Measurements from ENCODE around the gene MS4A6E.

The MS4A6E gene

GRCh38 chr11:60367009-60367408, 40.0 kb downstream of the MS4A6E start:
- no peaks in the 10 kb centered on the region for H4K20me1 ChIP-seq (ENCODE audit: insufficient read depth, low read length)
- H3K36me3 ChIP-seq (ENCODE audit: insufficient read depth, low read length), result no peaks in the 10 kb centered on the region
- no peak overlapping the region for H3K27ac ChIP-seq (ENCODE audit: low read depth, low read length, poor library complexity, severe bottlenecking)
- H3K79me2 ChIP-seq (ENCODE audit: insufficient read depth, low read length), result no peaks in the 10 kb centered on the region
- H3K9me3 ChIP-seq (ENCODE audit: low read length), result no peaks in the 10 kb centered on the region
- no peaks in the 10 kb centered on the region for H3K27me3 ChIP-seq (ENCODE audit: insufficient read depth, low read length)
- no peak overlapping the region; the same call in 1 of the 2 replicates for H2AFZ ChIP-seq (ENCODE audit: low read length)
- no peak overlapping the region for H3K4me2 ChIP-seq (ENCODE audit: low read length)
- H3F3A ChIP-seq (ENCODE audit: insufficient read depth, low read length), result no peaks in the 10 kb centered on the region
- H3K4me3 ChIP-seq (ENCODE audit: low read depth, low read length, poor library complexity, severe bottlenecking), result no peak overlapping the region
- no peak overlapping the region for H3K9ac ChIP-seq (ENCODE audit: low read length)
- H3K4me1 ChIP-seq (ENCODE audit: insufficient read depth, low read length, severe bottlenecking), result peaks cover 24% of the 10 kb centered on the region
- TF ChIP-seq EZH2 (IDR thresholded peaks at IDR 0.05; ENCODE audit: borderline replicate concordance, low read length), result no peak
- TF ChIP-seq CTCF (IDR thresholded peaks at IDR 0.05; ENCODE audit: low read length), result no peak
- no peaks in the 10 kb centered on the region for H3K9me2 ChIP-seq (ENCODE audit: low read depth, low read length)

- Histone ChIP-seq H3K9ac (ENCODE audit: low read length) (no peak overlapping the region), H3K4me2 (ENCODE audit: low read length) (no peak overlapping the region), H3K36me3 (ENCODE audit: insufficient read depth, low read length) (no peaks in the 10 kb centered on the region), H4K20me1 (ENCODE audit: insufficient read depth, low read length) (no peaks in the 10 kb centered on the region), H3F3A (ENCODE audit: insufficient read depth, low read length) (no peaks in the 10 kb centered on the region), H2AFZ (ENCODE audit: low read length) (no peak overlapping the region), H3K27me3 (ENCODE audit: insufficient read depth, low read length) (no peaks in the 10 kb centered on the region), H3K9me2 (ENCODE audit: low read depth, low read length) (no peaks in the 10 kb centered on the region), H3K27ac (ENCODE audit: low read depth, low read length, poor library complexity, severe bottlenecking) (no peak overlapping the region), H3K4me1 (ENCODE audit: insufficient read depth, low read length, severe bottlenecking) (peaks cover 24% of the 10 kb centered on the region), H3K79me2 (ENCODE audit: insufficient read depth, low read length) (no peaks in the 10 kb centered on the region), H3K4me3 (ENCODE audit: low read depth, low read length, poor library complexity, severe bottlenecking) (no peak overlapping the region), H3K9me3 (ENCODE audit: low read length) (no peaks in the 10 kb centered on the region)
- TF ChIP-seq EZH2 (IDR thresholded peaks at IDR 0.05; ENCODE audit: borderline replicate concordance, low read length) (no peak), CTCF (IDR thresholded peaks at IDR 0.05; ENCODE audit: low read length) (no peak)
These were observed 40.8 kb downstream of the MS4A6E start for GRCh38 chr11:60367896-60368295.

GRCh38 chr11:60370252-60370810, 43.3 kb downstream of the MS4A6E start:
- Histone ChIP-seq H3K4me3 (ENCODE audit: low read depth, low read length, poor library complexity, severe bottlenecking) (no peak overlapping the region), H2AFZ (ENCODE audit: low read length) (no peak overlapping the region)

More at GRCh38 chr11:60370252-60370810, 43.3 kb downstream of the MS4A6E start:
- no peak overlapping the region for H3K27ac ChIP-seq (ENCODE audit: low read depth, low read length, poor library complexity, severe bottlenecking)
- H3K36me3 ChIP-seq (ENCODE audit: insufficient read depth, low read length), result no peaks in the 10 kb centered on the region
- no peaks in the 10 kb centered on the region for H4K20me1 ChIP-seq (ENCODE audit: insufficient read depth, low read length)
- TF ChIP-seq EZH2 (IDR thresholded peaks at IDR 0.05; ENCODE audit: borderline replicate concordance, low read length), result no peak
- TF ChIP-seq CTCF (IDR thresholded peaks at IDR 0.05; ENCODE audit: low read length), result no peak
- no peak overlapping the region for H3K4me2 ChIP-seq (ENCODE audit: low read length)
- peaks cover 10% of the 10 kb centered on the region for H3K4me1 ChIP-seq (ENCODE audit: insufficient read depth, low read length, severe bottlenecking)
- H3K79me2 ChIP-seq (ENCODE audit: insufficient read depth, low read length), result no peaks in the 10 kb centered on the region
- H3K9me3 ChIP-seq (ENCODE audit: low read length), result no peaks in the 10 kb centered on the region
- H3K9ac ChIP-seq (ENCODE audit: low read length), result no peak overlapping the region
- H3F3A ChIP-seq (ENCODE audit: insufficient read depth, low read length), result no peaks in the 10 kb centered on the region
- H3K9me2 ChIP-seq (ENCODE audit: low read depth, low read length), result no peaks in the 10 kb centered on the region
- no peaks in the 10 kb centered on the region for H3K27me3 ChIP-seq (ENCODE audit: insufficient read depth, low read length)

Measured in OCI-LY1 (cell line).